ENCODE results near the gene GABARAP. TPM values are rescaled to one million over a fixed set of nuclear protein-coding genes. Genes with fewer than 3 reads are reported as not detected.

GABARAP gene
- total and polyA plus RNA-seq, 2 of the 13 experiments (the other 11 are each of a cell fraction or from before 2014, with no cell fraction given) = 161 to 310 TPM

DNA sequence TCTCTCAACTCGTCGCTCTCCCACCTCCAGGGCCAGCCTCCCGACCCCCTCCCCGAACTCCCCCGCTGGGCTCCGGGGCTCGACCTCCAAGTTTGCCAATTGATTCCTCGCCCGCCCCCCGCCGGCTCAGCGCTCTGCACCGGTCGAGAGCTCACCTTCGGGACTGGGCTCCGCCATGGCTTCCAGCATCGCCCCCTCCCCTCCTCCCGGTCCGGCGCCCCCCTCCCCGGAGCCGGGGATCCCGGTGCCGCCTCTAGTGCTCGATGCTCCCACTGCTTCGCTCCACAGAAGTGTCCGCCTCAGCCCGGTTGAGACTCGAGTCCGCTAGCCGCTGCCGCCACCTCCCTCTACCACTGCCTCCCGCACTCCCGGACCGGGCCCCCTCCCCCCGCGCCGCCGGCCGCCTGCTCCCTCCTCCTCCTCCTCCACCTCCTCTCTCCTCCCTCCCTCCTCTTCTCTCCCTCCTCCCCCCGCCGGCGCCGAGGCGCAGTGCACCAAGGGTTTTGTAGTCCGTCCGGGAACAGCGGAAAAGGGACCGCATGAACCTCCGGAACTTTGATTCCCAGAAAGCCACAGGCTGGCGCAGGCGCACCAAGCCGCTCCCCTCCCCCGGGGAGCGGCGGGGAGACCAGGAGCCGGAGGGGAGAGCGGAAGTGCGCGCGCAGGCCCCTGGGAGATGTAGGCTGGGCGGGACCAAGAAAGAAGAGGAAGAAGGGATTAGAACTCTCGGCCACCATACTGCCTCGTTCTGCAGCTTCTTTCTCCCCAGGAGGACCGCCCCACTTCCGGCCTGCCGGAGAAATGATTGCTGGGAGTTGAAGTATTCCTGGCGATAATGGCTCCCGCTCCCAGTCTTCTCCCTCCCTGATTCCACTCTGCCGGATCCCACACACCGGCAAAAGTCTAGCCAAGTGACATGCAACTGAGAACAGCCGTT is 2.9 kb downstream of the GABARAP start, which contains the start of gene PHF23 (continued):
- TF ChIP-seq ZNF660 (CRISPR knock-in tag; IDR thresholded peaks at IDR 0.05; ENCODE audit: borderline replicate concordance, low read depth) (no peak), PRMT3 (CRISPR knock-in tag; IDR thresholded peaks at IDR 0.05; ENCODE audit: borderline replicate concordance, low read depth) (no peak), ZNF782 (CRISPR knock-in tag; IDR thresholded peaks at IDR 0.05; ENCODE audit: borderline replicate concordance) (peak; percentile 34; the same call in 1 of the 2 replicates), KLF6 (CRISPR knock-in tag; IDR thresholded peaks at IDR 0.05) (no peak), RFX3 (CRISPR knock-in tag; IDR thresholded peaks at IDR 0.05) (no peak), ZNF547 (CRISPR knock-in tag; IDR thresholded peaks at IDR 0.05) (peak; percentile 74), ZNF543 (CRISPR knock-in tag; IDR thresholded peaks at IDR 0.05) (no peak), KLF13 (CRISPR knock-in tag; IDR thresholded peaks at IDR 0.05) (no peak), SIX4 (CRISPR knock-in tag; IDR thresholded peaks at IDR 0.05) (no peak), ZFP36 (IDR thresholded peaks at IDR 0.05; ENCODE audit: borderline replicate concordance, low read depth, low read length, partially characterized antibody) (no peak), SMARCC2 (IDR thresholded peaks at IDR 0.05) (no peak), DNMT1 (CRISPR knock-in tag; IDR thresholded peaks at IDR 0.05) (no peak), FOXC1 (CRISPR knock-in tag; IDR thresholded peaks at IDR 0.05; ENCODE audit: borderline replicate concordance) (peak; percentile 20; the same call in 1 of the 2 replicates)
- TF ChIP-seq, protein P1, sequence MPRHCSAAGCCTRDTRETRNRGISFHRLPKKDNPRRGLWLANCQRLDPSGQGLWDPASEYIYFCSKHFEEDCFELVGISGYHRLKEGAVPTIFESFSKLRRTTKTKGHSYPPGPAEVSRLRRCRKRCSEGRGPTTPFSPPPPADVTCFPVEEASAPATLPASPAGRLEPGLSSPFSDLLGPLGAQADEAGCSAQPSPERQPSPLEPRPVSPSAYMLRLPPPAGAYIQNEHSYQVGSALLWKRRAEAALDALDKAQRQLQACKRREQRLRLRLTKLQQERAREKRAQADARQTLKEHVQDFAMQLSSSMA (CRISPR knock-in tag; IDR thresholded peaks at IDR 0.05) = peak; percentile 40; the same call in 1 of the 2 replicates
- TF ChIP-seq, protein P2, sequence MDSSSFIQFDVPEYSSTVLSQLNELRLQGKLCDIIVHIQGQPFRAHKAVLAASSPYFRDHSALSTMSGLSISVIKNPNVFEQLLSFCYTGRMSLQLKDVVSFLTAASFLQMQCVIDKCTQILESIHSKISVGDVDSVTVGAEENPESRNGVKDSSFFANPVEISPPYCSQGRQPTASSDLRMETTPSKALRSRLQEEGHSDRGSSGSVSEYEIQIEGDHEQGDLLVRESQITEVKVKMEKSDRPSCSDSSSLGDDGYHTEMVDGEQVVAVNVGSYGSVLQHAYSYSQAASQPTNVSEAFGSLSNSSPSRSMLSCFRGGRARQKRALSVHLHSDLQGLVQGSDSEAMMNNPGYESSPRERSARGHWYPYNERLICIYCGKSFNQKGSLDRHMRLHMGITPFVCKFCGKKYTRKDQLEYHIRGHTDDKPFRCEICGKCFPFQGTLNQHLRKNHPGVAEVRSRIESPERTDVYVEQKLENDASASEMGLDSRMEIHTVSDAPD (CRISPR knock-in tag; IDR thresholded peaks at IDR 0.05) = no peak
- TF ChIP-seq, protein P3, sequence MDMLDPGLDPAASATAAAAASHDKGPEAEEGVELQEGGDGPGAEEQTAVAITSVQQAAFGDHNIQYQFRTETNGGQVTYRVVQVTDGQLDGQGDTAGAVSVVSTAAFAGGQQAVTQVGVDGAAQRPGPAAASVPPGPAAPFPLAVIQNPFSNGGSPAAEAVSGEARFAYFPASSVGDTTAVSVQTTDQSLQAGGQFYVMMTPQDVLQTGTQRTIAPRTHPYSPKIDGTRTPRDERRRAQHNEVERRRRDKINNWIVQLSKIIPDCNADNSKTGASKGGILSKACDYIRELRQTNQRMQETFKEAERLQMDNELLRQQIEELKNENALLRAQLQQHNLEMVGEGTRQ (IDR thresholded peaks at IDR 0.05; ENCODE audit: low read depth, low read length) = no peak
- TF ChIP-seq, protein P3 (CRISPR knock-in tag; IDR thresholded peaks at IDR 0.05; ENCODE audit: borderline replicate concordance) = no peak
- TF ChIP-seq, protein P4, sequence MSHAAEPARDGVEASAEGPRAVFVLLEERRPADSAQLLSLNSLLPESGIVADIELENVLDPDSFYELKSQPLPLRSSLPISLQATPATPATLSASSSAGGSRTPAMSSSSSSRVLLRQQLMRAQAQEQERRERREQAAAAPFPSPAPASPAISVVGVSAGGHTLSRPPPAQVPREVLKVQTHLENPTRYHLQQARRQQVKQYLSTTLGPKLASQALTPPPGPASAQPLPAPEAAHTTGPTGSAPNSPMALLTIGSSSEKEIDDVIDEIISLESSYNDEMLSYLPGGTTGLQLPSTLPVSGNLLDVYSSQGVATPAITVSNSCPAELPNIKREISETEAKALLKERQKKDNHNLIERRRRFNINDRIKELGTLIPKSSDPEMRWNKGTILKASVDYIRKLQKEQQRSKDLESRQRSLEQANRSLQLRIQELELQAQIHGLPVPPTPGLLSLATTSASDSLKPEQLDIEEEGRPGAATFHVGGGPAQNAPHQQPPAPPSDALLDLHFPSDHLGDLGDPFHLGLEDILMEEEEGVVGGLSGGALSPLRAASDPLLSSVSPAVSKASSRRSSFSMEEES (CRISPR knock-in tag; IDR thresholded peaks at IDR 0.05) = no peak
- TF ChIP-seq, protein P5, sequence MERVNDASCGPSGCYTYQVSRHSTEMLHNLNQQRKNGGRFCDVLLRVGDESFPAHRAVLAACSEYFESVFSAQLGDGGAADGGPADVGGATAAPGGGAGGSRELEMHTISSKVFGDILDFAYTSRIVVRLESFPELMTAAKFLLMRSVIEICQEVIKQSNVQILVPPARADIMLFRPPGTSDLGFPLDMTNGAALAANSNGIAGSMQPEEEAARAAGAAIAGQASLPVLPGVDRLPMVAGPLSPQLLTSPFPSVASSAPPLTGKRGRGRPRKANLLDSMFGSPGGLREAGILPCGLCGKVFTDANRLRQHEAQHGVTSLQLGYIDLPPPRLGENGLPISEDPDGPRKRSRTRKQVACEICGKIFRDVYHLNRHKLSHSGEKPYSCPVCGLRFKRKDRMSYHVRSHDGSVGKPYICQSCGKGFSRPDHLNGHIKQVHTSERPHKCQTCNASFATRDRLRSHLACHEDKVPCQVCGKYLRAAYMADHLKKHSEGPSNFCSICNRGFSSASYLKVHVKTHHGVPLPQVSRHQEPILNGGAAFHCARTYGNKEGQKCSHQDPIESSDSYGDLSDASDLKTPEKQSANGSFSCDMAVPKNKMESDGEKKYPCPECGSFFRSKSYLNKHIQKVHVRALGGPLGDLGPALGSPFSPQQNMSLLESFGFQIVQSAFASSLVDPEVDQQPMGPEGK (CRISPR knock-in tag; IDR thresholded peaks at IDR 0.05) = peak; percentile 78
- TF ChIP-seq, protein P6, sequence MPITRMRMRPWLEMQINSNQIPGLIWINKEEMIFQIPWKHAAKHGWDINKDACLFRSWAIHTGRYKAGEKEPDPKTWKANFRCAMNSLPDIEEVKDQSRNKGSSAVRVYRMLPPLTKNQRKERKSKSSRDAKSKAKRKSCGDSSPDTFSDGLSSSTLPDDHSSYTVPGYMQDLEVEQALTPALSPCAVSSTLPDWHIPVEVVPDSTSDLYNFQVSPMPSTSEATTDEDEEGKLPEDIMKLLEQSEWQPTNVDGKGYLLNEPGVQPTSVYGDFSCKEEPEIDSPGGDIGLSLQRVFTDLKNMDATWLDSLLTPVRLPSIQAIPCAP (CRISPR knock-in tag; IDR thresholded peaks at IDR 0.05; ENCODE audit: low read depth) = no peak
